Lower lobe of right lung (tissue), 2 donors: ENCODE results near the gene AKT1. TPM values are rescaled to one million over a fixed set of nuclear protein-coding genes. Genes with fewer than 3 reads are reported as not detected.

Source experiments
- ATAC-seq, 2 donors: fragments of 200-7000 bp; cut with Tn5 transposase; one replicate each; pipeline ENCODE4 v1.9.1; 2020 to 2022; ENCODE audit warnings: mild to moderate bottlenecking in 2 of 2, moderate library complexity in 2 of 2
- DNase-seq: peaks from one replicate; pipeline ENCODE4 v3.0.0-alpha.2; 2020
- H3K27ac ChIP-seq: fragments of 200-600 bp; one replicate; pipeline ENCODE4 v1.8.0; 2022
- H3K27me3 ChIP-seq: fragments of 200-600 bp; one replicate; pipeline ENCODE4 v1.8.0; 2022; ENCODE audit warnings: low read depth
- H3K36me3 ChIP-seq: fragments of 200-600 bp; one replicate; pipeline ENCODE4 v1.8.0; 2022; ENCODE audit warnings: mild to moderate bottlenecking
- H3K4me1 ChIP-seq: fragments of 200-600 bp; one replicate; pipeline ENCODE4 v1.8.0; 2022
- H3K4me3 ChIP-seq: fragments of 200-600 bp; one replicate; pipeline ENCODE4 v1.8.0; 2022; ENCODE audit warnings: mild to moderate bottlenecking
- H3K9me3 ChIP-seq: fragments of 200-600 bp; one replicate; pipeline ENCODE4 v1.8.0; 2022
- intact Hi-C: fragments of 100-400 bp; cut with DNase I; formaldehyde crosslinking; loops from one replicate; pipeline ENCODE4 v1.11.0; 2022
- total RNA-seq: library from RNA; stranded (reverse); fragmentation: NEBNext Ultra II Directional; extraction: Animal tissue kit (Norgen Biotek cat#: 25700); gene quantifications from one replicate; pipeline ENCODE4 v1.2.1, GENCODE V29; 2021
- TF ChIP-seq, protein P1 (sequence below): fragments of 200-600 bp; IDR thresholded peaks from one replicate; pipeline ENCODE4 v1.8.0; 2022; ENCODE audit warnings: antibody characterized with exemption, mild to moderate bottlenecking
- donor health status: DM: no; HTN: yes; CAD: no; lungs with severe emphysema.

AKT1 gene
- total RNA-seq, 1 donor from 2014 or later: 154 TPM

DNA sequence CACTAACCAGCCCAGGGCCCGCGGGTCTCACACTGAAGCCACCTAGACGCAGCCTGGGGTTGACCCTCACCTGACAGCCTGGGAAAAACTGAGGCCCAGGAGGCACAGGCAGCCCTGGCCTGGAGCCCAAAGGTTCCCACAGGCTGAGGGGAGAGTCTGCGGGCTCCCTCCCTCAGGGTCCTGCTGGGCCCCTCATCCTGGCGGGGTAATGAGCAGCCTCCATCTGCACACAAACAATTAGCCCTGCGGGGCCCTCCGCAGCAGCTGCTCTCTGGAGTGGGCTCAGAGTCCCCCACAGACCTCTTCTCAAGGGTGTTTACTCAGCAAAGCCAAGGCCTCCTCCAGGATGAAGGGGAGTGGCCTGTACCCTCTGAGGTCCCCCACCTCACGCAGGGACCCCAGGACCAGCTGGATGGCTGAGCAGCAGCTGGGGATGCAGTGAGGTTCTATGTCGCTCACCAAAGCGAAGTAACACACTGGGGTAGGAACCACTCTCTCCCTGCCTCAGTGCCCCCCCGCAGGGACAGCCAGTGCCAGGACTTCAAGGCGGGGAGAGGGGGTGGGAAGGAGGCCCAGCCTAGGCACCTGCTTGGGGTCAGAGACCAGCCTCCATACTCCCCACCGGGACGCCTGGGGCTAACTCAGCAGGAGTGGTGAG lies 7.3 kb downstream of the AKT1 start:
- DNase-seq (no peak), ATAC-seq (no peak)
- H3K27ac ChIP-seq: peak overlapping the region; percentile 67
- no peaks in the 10 kb centered on the region for H3K27me3 ChIP-seq
- H3K9me3 ChIP-seq: no peaks in the 10 kb centered on the region
- TF ChIP-seq, protein P1, sequence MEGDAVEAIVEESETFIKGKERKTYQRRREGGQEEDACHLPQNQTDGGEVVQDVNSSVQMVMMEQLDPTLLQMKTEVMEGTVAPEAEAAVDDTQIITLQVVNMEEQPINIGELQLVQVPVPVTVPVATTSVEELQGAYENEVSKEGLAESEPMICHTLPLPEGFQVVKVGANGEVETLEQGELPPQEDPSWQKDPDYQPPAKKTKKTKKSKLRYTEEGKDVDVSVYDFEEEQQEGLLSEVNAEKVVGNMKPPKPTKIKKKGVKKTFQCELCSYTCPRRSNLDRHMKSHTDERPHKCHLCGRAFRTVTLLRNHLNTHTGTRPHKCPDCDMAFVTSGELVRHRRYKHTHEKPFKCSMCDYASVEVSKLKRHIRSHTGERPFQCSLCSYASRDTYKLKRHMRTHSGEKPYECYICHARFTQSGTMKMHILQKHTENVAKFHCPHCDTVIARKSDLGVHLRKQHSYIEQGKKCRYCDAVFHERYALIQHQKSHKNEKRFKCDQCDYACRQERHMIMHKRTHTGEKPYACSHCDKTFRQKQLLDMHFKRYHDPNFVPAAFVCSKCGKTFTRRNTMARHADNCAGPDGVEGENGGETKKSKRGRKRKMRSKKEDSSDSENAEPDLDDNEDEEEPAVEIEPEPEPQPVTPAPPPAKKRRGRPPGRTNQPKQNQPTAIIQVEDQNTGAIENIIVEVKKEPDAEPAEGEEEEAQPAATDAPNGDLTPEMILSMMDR: no peak
- peaks cover 93% of the 10 kb centered on the region for H3K4me1 ChIP-seq
- H3K36me3 ChIP-seq: peaks cover 53% of the 10 kb centered on the region
- intact Hi-C loops: no loop called here
- H3K4me3 ChIP-seq: no peak overlapping the region

DNA sequence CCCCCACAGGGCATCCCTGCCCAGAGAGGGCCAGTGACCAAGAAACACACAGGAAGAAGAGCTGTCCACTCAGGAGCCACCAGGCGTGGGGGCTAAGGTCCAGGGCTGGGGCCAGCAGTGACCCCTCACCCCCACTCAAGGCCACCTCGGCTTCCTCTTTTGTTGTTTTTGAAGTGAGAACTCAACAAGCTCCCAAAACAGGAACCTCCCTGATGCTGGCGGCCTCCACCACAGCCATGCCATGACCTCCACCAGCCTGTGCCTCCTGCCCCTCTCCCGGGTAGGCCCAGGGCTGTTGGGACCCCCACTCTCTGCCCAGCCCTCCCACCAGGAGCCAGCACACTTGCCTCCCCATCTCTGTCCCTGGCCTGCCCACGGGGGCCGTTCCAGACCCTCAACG lies 7.8 kb downstream of the AKT1 start:
- peak overlapping the region; percentile 67 for H3K27ac ChIP-seq

DNA sequence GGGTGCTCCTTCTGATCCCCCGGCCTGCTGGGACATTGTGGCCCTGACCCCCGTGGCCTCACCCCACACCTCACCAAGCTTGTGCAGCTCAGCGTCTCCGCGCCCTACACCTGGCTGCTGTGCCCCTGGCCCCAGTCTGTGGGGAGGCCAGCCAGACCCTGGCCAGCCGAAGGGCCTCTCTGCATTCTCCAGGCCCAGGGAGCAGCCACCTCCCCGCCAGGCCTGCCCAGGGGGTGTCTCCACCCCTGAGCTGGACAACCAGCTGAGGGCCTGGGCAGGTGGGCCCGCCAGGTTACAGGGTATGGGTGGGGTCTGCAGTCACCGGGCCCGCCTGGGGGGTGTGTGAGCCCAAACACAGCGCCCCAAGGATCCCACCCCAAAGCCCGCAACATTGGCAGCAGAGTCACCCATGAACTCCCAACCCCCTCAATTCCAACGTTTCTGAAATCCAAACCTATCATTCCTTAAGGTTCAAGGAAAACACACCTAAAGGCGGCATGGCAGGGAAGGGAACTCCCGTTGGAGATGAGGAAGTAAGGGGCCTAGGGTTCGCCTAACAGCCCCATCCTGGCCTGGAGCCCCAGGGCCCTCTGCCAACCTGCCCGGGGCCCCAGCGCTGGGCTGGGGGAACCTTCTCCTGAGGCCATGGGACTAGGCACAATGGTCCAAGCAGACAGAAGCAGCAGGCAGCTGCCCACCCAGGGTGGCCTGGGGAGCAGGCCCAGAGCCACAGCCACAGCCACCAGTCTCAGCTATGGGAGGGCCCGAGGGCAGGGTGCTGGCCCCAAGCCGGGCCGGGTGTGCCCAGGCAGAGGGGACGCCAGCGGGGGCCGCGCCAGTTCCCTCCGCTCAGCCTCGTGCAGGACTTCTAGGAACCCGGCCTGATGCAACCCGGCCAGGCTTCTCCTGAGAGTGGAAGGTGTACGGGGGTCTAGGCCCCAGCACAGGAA lies 8.5 kb downstream of the AKT1 start:
- Histone ChIP-seq H3K4me1 (peaks cover 80% of the 10 kb centered on the region), H3K36me3 (peaks cover 49% of the 10 kb centered on the region), H3K9me3 (no peaks in the 10 kb centered on the region), H3K27ac (peak overlapping the region; percentile 67), H3K27me3 (no peaks in the 10 kb centered on the region), H3K4me3 (no peak overlapping the region)
- ATAC-seq: no peak
- intact Hi-C loops: no loop called here
- TF ChIP-seq, protein P1: no peak
- no peak for DNase-seq

More for the DNA sequence above, 7.8 kb downstream of the AKT1 start:
- no peak overlapping the region for H3K4me3 ChIP-seq
- peaks cover 87% of the 10 kb centered on the region for H3K4me1 ChIP-seq
- peak; percentile 82 for DNase-seq
- no peaks in the 10 kb centered on the region for H3K9me3 ChIP-seq
- intact Hi-C loops: no loop called here
- no peaks in the 10 kb centered on the region for H3K27me3 ChIP-seq
- ATAC-seq: peak in 1 of 2 donors; percentile 29
- TF ChIP-seq, protein P1: no peak
- peaks cover 53% of the 10 kb centered on the region for H3K36me3 ChIP-seq

DNA sequence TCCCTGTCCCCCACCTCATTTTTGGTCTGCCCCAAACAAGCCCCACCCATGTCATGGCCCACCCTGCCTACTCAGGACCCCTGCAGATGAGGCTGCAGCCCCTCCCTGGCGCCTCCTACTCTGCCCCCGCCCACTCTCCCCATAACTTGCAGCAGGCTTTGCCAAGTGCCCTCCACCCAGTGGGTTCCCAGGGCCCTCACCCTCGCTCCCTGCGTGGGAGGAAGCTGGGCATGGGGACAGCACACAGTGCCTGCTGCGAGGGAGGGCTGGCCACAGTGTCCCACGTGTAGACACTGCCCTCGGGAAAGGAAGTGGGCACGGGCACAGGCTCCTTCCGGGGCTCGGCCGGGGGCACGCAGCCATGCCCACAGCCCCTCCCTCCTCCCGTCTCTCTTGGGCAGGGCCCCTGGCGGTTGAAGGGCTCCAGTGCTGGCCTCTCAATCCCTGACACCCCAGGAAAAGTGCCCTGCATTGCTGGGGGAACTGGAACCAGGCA lies 9.4 kb downstream of the AKT1 start:
- Histone ChIP-seq H3K27ac (peak overlapping the region; percentile 67), H3K4me1 (peaks cover 71% of the 10 kb centered on the region)
- peak; percentile 84 for DNase-seq

DNA sequence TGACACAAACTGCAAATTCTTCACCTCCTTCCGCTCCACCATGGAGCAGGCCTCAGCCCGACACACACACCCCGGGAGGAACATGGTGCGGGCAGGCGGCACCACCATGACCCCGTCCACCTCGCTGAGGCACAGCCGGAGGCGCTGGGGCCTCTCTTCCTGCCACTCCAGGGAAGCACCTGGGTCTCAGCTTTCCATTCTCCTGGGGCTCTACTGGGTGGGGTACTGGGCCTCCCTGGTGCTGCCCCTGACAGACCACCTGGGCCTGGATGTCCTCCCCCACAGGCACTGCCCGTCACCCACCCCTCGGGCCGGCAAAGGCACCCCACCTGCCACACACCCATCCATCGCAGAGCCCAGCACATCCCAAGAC lies 9.9 kb downstream of the AKT1 start:
- DNase-seq: no peak
- no peak overlapping the region for H3K4me3 ChIP-seq
- H3K9me3 ChIP-seq: no peaks in the 10 kb centered on the region
- peaks cover 67% of the 10 kb centered on the region for H3K4me1 ChIP-seq
- no peak for ATAC-seq
- H3K36me3 ChIP-seq: peaks cover 40% of the 10 kb centered on the region
- H3K27me3 ChIP-seq: no peaks in the 10 kb centered on the region
- peak overlapping the region; percentile 41 for H3K27ac ChIP-seq
- intact Hi-C loops: no loop called here
- TF ChIP-seq, protein P1: no peak

More for the DNA sequence above, 9.4 kb downstream of the AKT1 start:
- no peaks in the 10 kb centered on the region for H3K27me3 ChIP-seq
- H3K4me3 ChIP-seq: no peak overlapping the region
- TF ChIP-seq, protein P1: peak; percentile 31
- ATAC-seq: peak; percentile 75 to 80
- intact Hi-C loops: no loop called here
- H3K9me3 ChIP-seq: no peaks in the 10 kb centered on the region
- peaks cover 42% of the 10 kb centered on the region for H3K36me3 ChIP-seq
